HepG2 (cell line): Measurements from ENCODE around the gene INHBB. TPM values are rescaled to one million over a fixed set of nuclear protein-coding genes. Genes with fewer than 3 reads are reported as not detected.
A peak's percentile ranks its signal among the peaks of the same experiment; 100 is the strongest.

Experiments used
- ATF7 ChIP-seq, 2 experiments: fragments of 450-650 bp in 1 of 2; sonication (generic) in 1 of 2; formaldehyde crosslinking in 1 of 2; IDR thresholded peaks; 2 replicates each; pipeline versions ENCODE4 v1.4.0 to v1.6.1; 2016 to 2020; ENCODE audit warnings: antibody characterized with exemption in 1 of 2, mild to moderate bottlenecking in 1 of 2, missing genetic modification reagents in 1 of 2
- CBX2 ChIP-seq, 2 experiments: fragments of 200-600 bp in 1 of 2; sonication (generic); formaldehyde crosslinking in 1 of 2; IDR thresholded peaks; 2 replicates each; pipeline versions ENCODE4 v1.7.0 to v1.8.1; 2018 to 2022; ENCODE audit warnings: low read depth in 2 of 2, low read length in 1 of 2, mild to moderate bottlenecking in 1 of 2, missing genetic modification reagents in 1 of 2
- EEA1 ChIP-seq: sonication (generic); formaldehyde crosslinking; IDR thresholded peaks from 2 replicates; pipeline ENCODE4 v1.5.1; 2020; ENCODE audit warnings: mild to moderate bottlenecking, missing genetic modification reagents, borderline replicate concordance
- EP300 ChIP-seq, 3 experiments: sonication (generic) in 1 of 3; formaldehyde crosslinking in 1 of 3; IDR thresholded peaks; 2 replicates each; pipeline versions ENCODE4 v1.5.1 to v1.6.1; 2011 to 2020; ENCODE audit warnings: low read depth in 2 of 3, low read length in 2 of 3, borderline replicate concordance in 1 of 3, improper control_type of control experiment in 1 of 3, mild to moderate bottlenecking in 1 of 3, missing genetic modification reagents in 1 of 3, moderate library complexity in 1 of 3
- ETV6 ChIP-seq: sonication (generic); formaldehyde crosslinking; conservative IDR thresholded peaks from 2 replicates; pipeline ENCODE4 v1.4.0; 2020; ENCODE audit warnings: missing genetic modification reagents
- HNF1B ChIP-seq: sonication (generic); formaldehyde crosslinking; IDR thresholded peaks from 2 replicates; pipeline ENCODE4 v1.5.1; 2020; ENCODE audit warnings: mild to moderate bottlenecking, moderate library complexity, missing genetic modification reagents
- HOXD1 ChIP-seq: sonication (generic); formaldehyde crosslinking; IDR thresholded peaks from 2 replicates; pipeline ENCODE4 v1.5.0; 2020; ENCODE audit warnings: missing genetic modification reagents
- MATR3 ChIP-seq: sonication (generic); formaldehyde crosslinking; IDR thresholded peaks from 2 replicates; pipeline ENCODE4 v1.4.0; 2020; ENCODE audit warnings: missing genetic modification reagents
- MYC ChIP-seq: sonication (generic); formaldehyde crosslinking; IDR thresholded peaks from 2 replicates; pipeline ENCODE4 v1.9.0; 2021; ENCODE audit warnings: missing genetic modification reagents, borderline replicate concordance
- NFIC ChIP-seq: IDR thresholded peaks from 2 replicates; pipeline ENCODE4 v1.6.1; 2012; ENCODE audit warnings: mild to moderate bottlenecking, low read length, inconsistent platforms
- RFX3 ChIP-seq: IDR thresholded peaks from 2 replicates; pipeline ENCODE4 v1.6.1; 2016; ENCODE audit warnings: missing biosample characterization, missing genetic modification reagents
- SMAD3 ChIP-seq: sonication (generic); formaldehyde crosslinking; IDR thresholded peaks from 2 replicates; pipeline ENCODE4 v1.4.0; 2020; ENCODE audit warnings: missing genetic modification reagents
- ZC3H4 ChIP-seq: sonication (generic); formaldehyde crosslinking; IDR thresholded peaks from 2 replicates; pipeline ENCODE4 v1.4.0; 2020; ENCODE audit warnings: missing genetic modification reagents, borderline replicate concordance
- ZFP36L2 ChIP-seq: sonication (generic); formaldehyde crosslinking; IDR thresholded peaks from 2 replicates; pipeline ENCODE4 v1.4.0; 2020; ENCODE audit warnings: missing genetic modification reagents
- ZHX2 ChIP-seq, 2 experiments: sonication (generic) in 1 of 2; formaldehyde crosslinking in 1 of 2; IDR thresholded peaks; 2 replicates each; pipeline versions ENCODE4 v1.6.1 to v1.9.0; 2014 to 2022; ENCODE audit warnings: antibody characterized with exemption in 1 of 2, borderline replicate concordance in 1 of 2, inconsistent platforms in 1 of 2, low read depth in 1 of 2, missing genetic modification reagents in 1 of 2
- ZNF124 ChIP-seq: sonication (generic); formaldehyde crosslinking; IDR thresholded peaks from 2 replicates; pipeline ENCODE4 v1.4.0; 2020; ENCODE audit warnings: missing genetic modification reagents
- ZNF556 ChIP-seq: sonication (generic); formaldehyde crosslinking; IDR thresholded peaks from 2 replicates; pipeline ENCODE4 v1.4.0; 2020; ENCODE audit warnings: mild to moderate bottlenecking, missing genetic modification reagents, borderline replicate concordance
- ZNF589 ChIP-seq: sonication (generic); formaldehyde crosslinking; conservative IDR thresholded peaks from 2 replicates; pipeline ENCODE4 v1.8.0; 2022; ENCODE audit warnings: mild to moderate bottlenecking, moderate library complexity, missing genetic modification reagents
- ZNF619 ChIP-seq: sonication (generic); formaldehyde crosslinking; IDR thresholded peaks from 2 replicates; pipeline ENCODE4 v1.4.0; 2020; ENCODE audit warnings: mild to moderate bottlenecking, missing genetic modification reagents
- polyA plus RNA-seq, 8 experiments: library from polyadenylated mRNA; depleted of rRNA in 3 of 8; stranded (reverse) in 7 of 8; unstranded in 1 of 8; fragments of >200 nt; fragmentation: Illumina TruSeq in 4 of 8; extraction: Trizol in 4 of 8; gene quantifications; 2 replicates each; pipeline versions ENCODE4 v1.2.1 to v1.2.3, GENCODE V29; 2011 to 2016; ENCODE audit warnings: low read depth in 4 of 8, missing spikeins in 1 of 8, mixed read lengths in 1 of 8; ENCODE audit not compliant: insufficient read depth in 1 of 8
- total RNA-seq, 5 experiments: library from RNA; depleted of rRNA; stranded (reverse); fragments of >200 nt; fragmentation: Illumina TruSeq; extraction: Trizol; gene quantifications; 2 replicates each; pipeline ENCODE4 v1.2.3, GENCODE V29; 2016; ENCODE audit warnings: low read depth in 1 of 5

The INHBB gene
- total and polyA plus RNA-seq, 2 of the 13 experiments (the other 11 are each of a cell fraction or from before 2014, with no cell fraction given) = 0.20 to 1.7 TPM

- TF ChIP-seq ZNF556 (CRISPR knock-in tag) (no peak), ZNF619 (CRISPR knock-in tag) (no peak), ZHX2 (IDR thresholded peaks at IDR 0.05; ENCODE audit: low read depth) (peak; percentile 33; the same call in 1 of the 2 replicates), ZHX2 (CRISPR knock-in tag; IDR thresholded peaks at IDR 0.05; ENCODE audit: borderline replicate concordance) (peak; percentile 63; the same call in 1 of the 2 replicates), ATF7 (IDR thresholded peaks at IDR 0.05) (no peak), ATF7 (CRISPR knock-in tag; IDR thresholded peaks at IDR 0.05) (peak; percentile 83; the same call in 1 of the 2 replicates), MATR3 (CRISPR knock-in tag) (no peak), RFX3 (CRISPR knock-in tag) (no peak), EP300 (IDR thresholded peaks at IDR 0.05; ENCODE audit: low read depth in 2 of 2, low read length in 2 of 2) (peak; percentile 68 to 78; a peak in 3 of 4 replicates), EP300 (CRISPR knock-in tag; IDR thresholded peaks at IDR 0.05; ENCODE audit: borderline replicate concordance) (peak; percentile 90), CBX2 (IDR thresholded peaks at IDR 0.05; ENCODE audit: low read depth, low read length) (no peak), CBX2 (CRISPR knock-in tag; IDR thresholded peaks at IDR 0.05; ENCODE audit: low read depth) (0 out of 2 replicates have a peak, but pooled peaks have one; percentile 59), ZNF124 (peak; percentile 51; the same call in 1 of the 2 replicates), NFIC (peak; percentile 59; the same call in 1 of the 2 replicates), ZFP36L2 (peak; percentile 87; the same call in 1 of the 2 replicates), ZNF589 (CRISPR knock-in tag) (no peak), HNF1B (peak; percentile 70; the same call in 1 of the 2 replicates), SMAD3 (no peak; the same call in 1 of the 2 replicates), ETV6 (CRISPR knock-in tag) (0 out of 2 replicates have a peak, but pooled peaks have one; percentile 72), EEA1 (CRISPR knock-in tag) (no peak), MYC (peak; percentile 76; the same call in 1 of the 2 replicates), HOXD1 (no peak; the same call in 1 of the 2 replicates), ZC3H4 (CRISPR knock-in tag) (no peak)
These were observed 53.3 kb downstream of the INHBB start (continued) for GRCh38 chr2:120398996-120399888.
